Neuronal stem cell (in vitro differentiated cells): ENCODE results near the gene VWA5B1.

Source experiments
- DNase-seq: peaks from one replicate; pipeline ENCODE4 v3.0.0-alpha.2; 2013; ENCODE audit warnings: low spot score
- H2AFZ ChIP-seq: one replicate; pipeline ENCODE4 v1.6.1; 2013; ENCODE audit warnings: mild to moderate bottlenecking, low read length, inconsistent platforms
- H2AK5ac ChIP-seq: 2 replicates; pipeline ENCODE4 v1.6.1; 2013; ENCODE audit warnings: low read depth, mild to moderate bottlenecking, inconsistent platforms, low read length, moderate library complexity, mixed read lengths
- H2BK120ac ChIP-seq: 2 replicates; pipeline ENCODE4 v1.6.1; 2013; ENCODE audit warnings: low read depth, mild to moderate bottlenecking, inconsistent platforms, low read length, moderate library complexity, mixed read lengths
- H2BK12ac ChIP-seq: one replicate; pipeline ENCODE4 v1.6.1; 2013; ENCODE audit warnings: low read length, inconsistent platforms
- H2BK15ac ChIP-seq: 2 replicates; pipeline ENCODE4 v1.6.1; 2013; ENCODE audit warnings: mild to moderate bottlenecking, low read length, inconsistent platforms, mixed read lengths
- H2BK5ac ChIP-seq: one replicate; pipeline ENCODE4 v1.6.1; 2013; ENCODE audit warnings: inconsistent platforms, mild to moderate bottlenecking, low read length, moderate library complexity
- H3K14ac ChIP-seq: one replicate; pipeline ENCODE4 v1.6.1; 2013; ENCODE audit warnings: low read length, inconsistent platforms
- H3K18ac ChIP-seq: 2 replicates; pipeline ENCODE4 v1.6.1; 2013; ENCODE audit warnings: low read length, inconsistent platforms
- H3K23ac ChIP-seq: 2 replicates; pipeline ENCODE4 v1.6.1; 2013; ENCODE audit warnings: low read depth, mild to moderate bottlenecking, mixed read lengths, low read length, inconsistent platforms; ENCODE audit not compliant: poor library complexity
- H3K27ac ChIP-seq: replicated peaks from 3 replicates; pipeline ENCODE4 v1.5.1; 2013; ENCODE audit warnings: low read length, inconsistent platforms
- H3K27me3 ChIP-seq, 3 experiments: 2 replicates each; pipeline ENCODE4 v1.6.1; 2013; ENCODE audit warnings: low read length in 3 of 3, mild to moderate bottlenecking in 2 of 3, inconsistent platforms in 1 of 3, low read depth in 1 of 3, mixed read lengths in 1 of 3, moderate library complexity in 1 of 3; ENCODE audit not compliant: control insufficient read depth in 3 of 3, insufficient read depth in 3 of 3
- H3K36me3 ChIP-seq, 2 donors: replicated peaks in 1 of 2; 2 replicates each; pipeline ENCODE4 v1.6.1; 2013; ENCODE audit warnings: low read length in 2 of 2; ENCODE audit not compliant: control insufficient read depth in 2 of 2, insufficient read depth in 2 of 2
- H3K4ac ChIP-seq: 2 replicates; pipeline ENCODE4 v1.6.1; 2013; ENCODE audit warnings: inconsistent platforms, mild to moderate bottlenecking, low read length, moderate library complexity
- H3K4me1 ChIP-seq, 2 donors: 1 replicate in 1 of 2; 2 replicates in 1 of 2; pipeline ENCODE4 v1.6.1; 2013; ENCODE audit warnings: low read length in 2 of 2, low read depth in 1 of 2; ENCODE audit not compliant: control insufficient read depth in 2 of 2, insufficient read depth in 1 of 2
- H3K4me2 ChIP-seq: one replicate; pipeline ENCODE4 v1.6.1; 2013; ENCODE audit warnings: mild to moderate bottlenecking, low read length, inconsistent platforms; ENCODE audit not compliant: insufficient read depth, poor library complexity, severe bottlenecking
- H3K4me3 ChIP-seq, 2 donors: 2 replicates each; pipeline ENCODE4 v1.5.1; 2013; ENCODE audit warnings: low read length in 2 of 2, mild to moderate bottlenecking in 2 of 2, inconsistent platforms in 1 of 2, moderate library complexity in 1 of 2
- H3K79me1 ChIP-seq: one replicate; pipeline ENCODE4 v1.6.1; 2013; ENCODE audit warnings: low read depth, mild to moderate bottlenecking, inconsistent platforms, low read length, moderate library complexity
- H3K9ac ChIP-seq: one replicate; pipeline ENCODE4 v1.6.1; 2013; ENCODE audit warnings: mild to moderate bottlenecking, low read depth, low read length, inconsistent platforms; ENCODE audit not compliant: poor library complexity
- H3K9me3 ChIP-seq, 2 donors: replicated peaks in 1 of 2; 2 replicates each; pipeline versions ENCODE3 to v1.6.1; 2013; ENCODE audit warnings: low read length in 2 of 2, mild to moderate bottlenecking in 2 of 2, inconsistent platforms in 1 of 2, low read depth in 1 of 2, mixed read lengths in 1 of 2, moderate library complexity in 1 of 2; ENCODE audit not compliant: control insufficient read depth in 2 of 2, insufficient read depth in 1 of 2
- H4K8ac ChIP-seq: one replicate; pipeline ENCODE4 v1.6.1; 2013; ENCODE audit warnings: low read depth, mild to moderate bottlenecking, inconsistent platforms, low read length, moderate library complexity
- H4K91ac ChIP-seq: one replicate; pipeline ENCODE4 v1.6.1; 2013; ENCODE audit warnings: low read length, low read depth, mild to moderate bottlenecking, inconsistent platforms; ENCODE audit not compliant: poor library complexity
- WGBS, 2 donors: extraction: QIAGEN DNeasy Blood & Tissue Kit; methylation state at CpG; one replicate each; pipeline ENCODE4 v1.1.7; 2013; ENCODE audit warnings: missing lambda C conversion rate in 2 of 2, mixed read lengths in 1 of 2; ENCODE audit not compliant: insufficient read length in 2 of 2, insufficient replicate concordance in 1 of 2; ENCODE audit errors: extremely low coverage in 2 of 2; 5-methylcytosine and 5-hydroxymethylcytosine counted together

VWA5B1 gene

DNA sequence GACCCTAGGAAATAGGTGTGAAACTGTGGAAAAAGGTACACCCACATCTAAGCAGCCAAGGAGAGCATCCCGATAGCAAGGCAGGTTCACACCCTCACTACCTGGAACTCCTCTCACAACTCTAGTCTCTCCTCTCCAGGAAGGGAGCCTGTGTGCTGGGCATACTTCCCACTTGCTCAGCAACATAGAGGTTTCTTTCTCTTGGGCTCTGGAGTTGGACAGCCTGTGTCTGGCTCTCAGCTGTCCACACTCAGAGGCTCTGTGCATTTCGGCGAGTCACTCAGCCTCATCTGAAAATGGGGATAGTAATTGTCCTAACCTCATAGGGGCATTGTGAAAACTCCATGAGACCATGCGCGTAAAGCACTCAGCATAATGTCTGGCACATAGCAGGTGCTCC is 29.6 kb upstream of the VWA5B1 start:
- no peak overlapping the region for H2BK120ac ChIP-seq
- H3K4me3 ChIP-seq: no peak overlapping the region
- no peak overlapping the region for H2BK12ac ChIP-seq
- no peaks in the 10 kb centered on the region for H3K9me3 ChIP-seq
- H4K8ac ChIP-seq: no peak overlapping the region
- no peaks in the 10 kb centered on the region for H3K4me1 ChIP-seq
- no peak overlapping the region for H2BK15ac ChIP-seq
- no peaks in the 10 kb centered on the region for H3K27me3 ChIP-seq
- no peak overlapping the region for H3K9ac ChIP-seq
- no peaks in the 10 kb centered on the region for H3K36me3 ChIP-seq
- no peak overlapping the region for H2AK5ac ChIP-seq
- no peak overlapping the region for H3K23ac ChIP-seq
- no peak overlapping the region for H3K14ac ChIP-seq
- H4K91ac ChIP-seq: no peak overlapping the region
- no peak overlapping the region for H3K4me2 ChIP-seq
- H3K18ac ChIP-seq: no peak overlapping the region
- H3K27ac ChIP-seq: no peak overlapping the region
- no peak overlapping the region for H3K4ac ChIP-seq
- H3K79me1 ChIP-seq: no peaks in the 10 kb centered on the region
- WGBS, 2 donors: no CpG with 5 or more reads among the region's 5 CpGs
- no peak overlapping the region for H2AFZ ChIP-seq
- no peak overlapping the region for H2BK5ac ChIP-seq
- no peak for DNase-seq

DNA sequence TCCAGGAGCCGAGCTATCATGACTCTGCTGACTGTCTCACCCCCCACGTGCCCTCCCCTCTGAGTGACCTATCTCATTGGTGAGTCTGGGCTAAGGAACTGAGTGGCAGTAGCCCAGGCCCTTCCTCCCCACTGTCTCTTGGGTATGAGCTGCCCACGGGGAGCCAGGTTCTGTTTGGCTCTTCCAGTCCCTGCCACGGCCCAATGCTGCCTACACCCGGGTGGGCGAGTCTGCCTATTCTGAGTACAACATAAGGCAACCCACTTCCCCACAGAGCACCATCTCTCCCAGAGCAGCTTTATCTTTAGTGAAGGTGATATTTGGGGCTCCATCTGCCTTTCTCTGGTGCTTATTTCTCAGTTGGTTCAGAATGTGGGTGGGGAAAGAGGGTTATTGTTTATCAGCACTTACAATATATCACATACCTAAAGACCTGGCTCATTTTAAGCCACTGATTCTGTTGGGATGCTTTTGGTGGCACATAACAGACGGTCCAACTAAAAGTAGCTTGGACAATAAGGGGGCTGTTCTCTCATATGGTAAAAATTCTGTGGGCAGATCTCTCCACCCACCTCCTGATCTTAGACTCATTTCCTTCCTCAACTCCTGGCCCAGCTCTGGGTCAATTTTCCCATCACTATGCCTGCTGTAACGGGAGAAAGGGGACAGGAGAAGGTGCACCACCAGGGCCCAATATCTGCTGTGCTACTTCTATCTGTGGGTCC is 27.7 kb upstream of the VWA5B1 start:
- no peak overlapping the region for H3K27ac ChIP-seq
- no peak for DNase-seq

DNA sequence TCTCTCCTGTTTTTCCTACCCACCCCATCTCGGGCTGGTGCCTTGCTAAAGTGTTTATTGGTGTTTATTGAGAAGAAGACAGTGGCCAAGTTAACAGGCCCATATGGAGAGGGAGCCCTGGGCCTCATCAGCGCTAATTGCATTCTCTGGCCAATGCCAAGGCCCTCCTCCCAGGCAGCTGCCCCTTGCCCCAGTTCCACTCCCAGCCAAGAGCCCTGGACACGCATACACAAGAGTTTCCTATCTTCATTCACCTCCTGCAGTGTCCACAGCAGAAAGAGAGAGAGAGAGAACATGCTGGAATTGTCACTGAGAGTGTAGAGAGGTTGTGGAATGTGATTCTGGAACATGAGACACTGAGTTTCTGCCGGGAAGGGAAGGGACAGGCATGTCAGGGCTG is 25.4 kb upstream of the VWA5B1 start:
- no peak for DNase-seq
- no peak overlapping the region for H2BK120ac ChIP-seq
- no peaks in the 10 kb centered on the region for H3K4me1 ChIP-seq
- no peaks in the 10 kb centered on the region for H3K36me3 ChIP-seq
- H3K4me3 ChIP-seq: no peak overlapping the region
- no peak overlapping the region for H3K23ac ChIP-seq
- H4K8ac ChIP-seq: no peak overlapping the region
- no peaks in the 10 kb centered on the region for H3K79me1 ChIP-seq
- no peak overlapping the region for H2BK12ac ChIP-seq
- no peak overlapping the region for H2BK5ac ChIP-seq
- no peak overlapping the region for H3K9ac ChIP-seq
- H3K4ac ChIP-seq: no peak overlapping the region
- no peak overlapping the region for H3K27ac ChIP-seq
- no peak overlapping the region for H4K91ac ChIP-seq
- WGBS, 2 donors: no CpG with 5 or more reads among the region's 4 CpGs
- no peak overlapping the region for H3K18ac ChIP-seq
- no peak overlapping the region for H2BK15ac ChIP-seq
- H3K27me3 ChIP-seq: peaks cover 0 to 6% (median 0%) of the 10 kb centered on the region in 3 experiments
- H3K4me2 ChIP-seq: no peak overlapping the region
- no peak overlapping the region for H2AK5ac ChIP-seq
- H3K9me3 ChIP-seq: no peaks in the 10 kb centered on the region
- H2AFZ ChIP-seq: no peak overlapping the region
- no peak overlapping the region for H3K14ac ChIP-seq

More for the DNA sequence above, 27.7 kb upstream of the VWA5B1 start:
- H3K4me2 ChIP-seq: no peak overlapping the region
- H3K18ac ChIP-seq: no peak overlapping the region
- no peak overlapping the region for H2AFZ ChIP-seq
- WGBS, 2 donors: no CpG with 5 or more reads among the region's 8 CpGs
- H3K4ac ChIP-seq: no peak overlapping the region
- H2BK12ac ChIP-seq: no peak overlapping the region
- no peak overlapping the region for H2AK5ac ChIP-seq
- no peak overlapping the region for H2BK15ac ChIP-seq
- no peak overlapping the region for H4K8ac ChIP-seq
- H2BK120ac ChIP-seq: no peak overlapping the region
- no peak overlapping the region for H3K14ac ChIP-seq
- no peak overlapping the region for H3K4me3 ChIP-seq
- H3K9me3 ChIP-seq: no peaks in the 10 kb centered on the region
- H3K9ac ChIP-seq: no peak overlapping the region
- peaks cover 0 to 1% (median 0%) of the 10 kb centered on the region in 3 experiments for H3K27me3 ChIP-seq
- no peak overlapping the region for H2BK5ac ChIP-seq
- no peaks in the 10 kb centered on the region for H3K36me3 ChIP-seq
- H3K4me1 ChIP-seq: no peaks in the 10 kb centered on the region
- H3K23ac ChIP-seq: peak overlapping the region; percentile 23
- H4K91ac ChIP-seq: no peak overlapping the region
- H3K79me1 ChIP-seq: no peaks in the 10 kb centered on the region

DNA sequence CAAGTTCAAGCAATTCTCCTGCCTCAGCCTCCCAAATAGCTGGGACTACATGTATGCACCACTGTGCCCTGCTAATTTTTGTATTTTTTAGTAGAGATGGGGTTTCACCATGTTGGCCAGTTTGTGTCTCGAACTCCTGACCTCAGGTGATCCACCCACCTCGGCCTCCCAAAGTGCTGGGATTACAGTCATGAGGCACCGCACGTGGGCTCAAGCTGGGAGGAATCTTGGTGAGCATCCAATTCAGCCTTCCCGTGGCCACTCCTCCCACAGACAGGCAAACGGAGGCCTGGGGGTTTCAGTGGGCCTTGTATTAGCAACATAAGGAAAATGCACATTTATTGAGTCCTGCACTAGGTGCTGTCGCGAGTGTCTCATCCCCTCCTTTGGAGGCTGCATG is 24.5 kb upstream of the VWA5B1 start:
- Histone ChIP-seq H3K4me3 (no peak overlapping the region), H2BK12ac (no peak overlapping the region), H2AFZ (no peak overlapping the region), H3K4ac (no peak overlapping the region), H2BK5ac (no peak overlapping the region), H2BK15ac (no peak overlapping the region), H3K36me3 (no peaks in the 10 kb centered on the region), H3K23ac (no peak overlapping the region), H3K14ac (no peak overlapping the region), H3K27ac (no peak overlapping the region), H3K79me1 (no peaks in the 10 kb centered on the region), H3K18ac (no peak overlapping the region), H3K4me2 (no peak overlapping the region), H3K9me3 (no peaks in the 10 kb centered on the region), H2AK5ac (no peak overlapping the region), H3K4me1 (no peaks in the 10 kb centered on the region), H4K91ac (no peak overlapping the region), H3K9ac (no peak overlapping the region), H3K27me3 (peaks cover 0 to 6% (median 0%) of the 10 kb centered on the region in 3 experiments), H4K8ac (no peak overlapping the region), H2BK120ac (no peak overlapping the region)
- no CpG with 5 or more reads among the region's 8 CpGs for WGBS, 2 donors
- no peak for DNase-seq
